ENCODE results near the gene FAM222A.

GRCh38 chr12:109701064-109701463, 12.6 kb upstream of the FAM222A start:
- TF ChIP-seq POLR2A (IDR thresholded peaks at IDR 0.05; ENCODE audit: low read length) (no peak), GATA1 (IDR thresholded peaks at IDR 0.05; ENCODE audit: low read depth, low read length) (no peak)

Data from erythroblast (primary cell).